K562 (cell line): ENCODE data around the gene ATP5MK. TPM values are rescaled to one million over a fixed set of nuclear protein-coding genes. Genes with fewer than 3 reads are reported as not detected.

Experiments
- DACH1 ChIP-seq: fragments of 450-650 bp; IDR thresholded peaks from 2 replicates; pipeline ENCODE4 v1.6.1; 2018; ENCODE audit not compliant: partially characterized antibody
- ETV6 ChIP-seq, 3 experiments: fragments of 150-350 bp in 1 of 3; sonication (generic) in 1 of 3; formaldehyde crosslinking in 1 of 3; IDR thresholded peaks; 2 replicates each; pipeline versions ENCODE4 v1.6.1 to v1.8.0; 2014 to 2022; ENCODE audit warnings: borderline replicate concordance in 2 of 3, low read depth in 2 of 3, antibody characterized with exemption in 1 of 3, low read length in 1 of 3, mild to moderate bottlenecking in 1 of 3, missing genetic modification reagents in 1 of 3
- FOXK1 ChIP-seq: sonication (generic); formaldehyde crosslinking; IDR thresholded peaks from 2 replicates; pipeline ENCODE4 v1.8.0; 2022; ENCODE audit warnings: missing genetic modification reagents, mild to moderate bottlenecking, borderline replicate concordance
- MEF2D ChIP-seq: conservative IDR thresholded peaks from 2 replicates; pipeline ENCODE4 v1.6.1; 2016; ENCODE audit warnings: low read depth, missing genetic modification characterization, missing compliant biosample characterization
- NCOR1 ChIP-seq: fragments of 450-650 bp; IDR thresholded peaks from 2 replicates; pipeline ENCODE4 v1.6.1; 2016; ENCODE audit warnings: mild to moderate bottlenecking, moderate library complexity
- PTTG1 ChIP-seq: fragments of 450-650 bp; IDR thresholded peaks from 2 replicates; pipeline ENCODE4 v1.6.1; 2016; ENCODE audit warnings: low read depth, mild to moderate bottlenecking, missing genetic modification characterization, missing compliant biosample characterization
- RBM25 ChIP-seq: fragments of 200-400 bp; formaldehyde crosslinking; IDR thresholded peaks from 2 replicates; pipeline ENCODE4 v1.6.1; 2018; ENCODE audit warnings: low read length, low read depth, moderate library complexity; ENCODE audit not compliant: severe bottlenecking
- SIRT6 ChIP-seq: IDR thresholded peaks from one replicate; pipeline ENCODE4 v1.6.1; 2012; ENCODE audit warnings: low read depth, mild to moderate bottlenecking, control low read depth, inconsistent platforms, low read length, moderate library complexity
- SRSF7 ChIP-seq: fragments of 200-400 bp; formaldehyde crosslinking; optimal IDR thresholded peaks from 2 replicates; pipeline ENCODE3; 2017; ENCODE audit warnings: mild to moderate bottlenecking, low read depth, low read length
- TCF7L2 ChIP-seq: fragments of 150-350 bp; IDR thresholded peaks from 2 replicates; pipeline ENCODE4 v1.6.1; 2016; ENCODE audit warnings: low read depth, mild to moderate bottlenecking, low read length, moderate library complexity
- ZNF124 ChIP-seq: sonication (generic); formaldehyde crosslinking; IDR thresholded peaks from 2 replicates; pipeline ENCODE4 v1.8.1; 2022; ENCODE audit warnings: missing genetic modification reagents
- ZNF717 ChIP-seq: fragments of 250-450 bp; sonication (Bioruptor Pico); IDR thresholded peaks from 2 replicates; pipeline ENCODE4 v1.5.0; 2021
- polyA plus RNA-seq, 8 experiments: library from polyadenylated mRNA; depleted of rRNA in 4 of 8; stranded (reverse) in 5 of 8; unstranded in 3 of 8; fragments of >200 nt; fragmentation: Nextera tagmentation in 2 of 8; fragmentation: Illumina TruSeq in 1 of 8; extraction: Ambion mirVana in 2 of 8; extraction: Trizol in 1 of 8; gene quantifications; 2 replicates each; pipeline versions ENCODE4 v1.2.1 to v1.2.3, GENCODE V29; 2011 to 2014; ENCODE audit warnings: inconsistent platforms in 1 of 8, missing spikeins in 1 of 8
- total RNA-seq, 7 experiments: library from RNA; depleted of rRNA in 6 of 7; stranded (reverse); fragments of >200 nt in 6 of 7; fragmentation: Illumina TruSeq in 2 of 7; extraction: Trizol in 2 of 7; gene quantifications; 2 replicates each; pipeline versions ENCODE4 v1.2.1 to v1.2.3, GENCODE V29; 2011 to 2021; ENCODE audit warnings: low replicate concordance in 1 of 7
- TF ChIP-seq, protein P1 (sequence below): fragments of 450-650 bp; IDR thresholded peaks from 2 replicates; pipeline ENCODE4 v1.6.1; 2018; ENCODE audit not compliant: partially characterized antibody
- TF ChIP-seq, protein P2 (sequence below): fragments of 450-650 bp; formaldehyde crosslinking; IDR thresholded peaks from 2 replicates; pipeline ENCODE4 v1.4.0; 2020; ENCODE audit warnings: mild to moderate bottlenecking, moderate library complexity
- TF ChIP-seq, protein P3 (sequence below): fragments of 200-400 bp; formaldehyde crosslinking; IDR thresholded peaks from 2 replicates; pipeline ENCODE4 v1.6.1; 2017; ENCODE audit warnings: mild to moderate bottlenecking, low read depth, low read length, moderate library complexity
- TF ChIP-seq, protein P4 (sequence below): fragments of 250-450 bp; sonication (Bioruptor Pico); IDR thresholded peaks from 2 replicates; pipeline ENCODE4 v1.4.0; 2020; ENCODE audit warnings: mild to moderate bottlenecking, moderate library complexity

The ATP5MK gene
- total and polyA plus RNA-seq, 9 of the 15 experiments (the other 6 are each of a cell fraction or from before 2014, with no cell fraction given): 182 to 1,810 (median 741) TPM

DNA sequence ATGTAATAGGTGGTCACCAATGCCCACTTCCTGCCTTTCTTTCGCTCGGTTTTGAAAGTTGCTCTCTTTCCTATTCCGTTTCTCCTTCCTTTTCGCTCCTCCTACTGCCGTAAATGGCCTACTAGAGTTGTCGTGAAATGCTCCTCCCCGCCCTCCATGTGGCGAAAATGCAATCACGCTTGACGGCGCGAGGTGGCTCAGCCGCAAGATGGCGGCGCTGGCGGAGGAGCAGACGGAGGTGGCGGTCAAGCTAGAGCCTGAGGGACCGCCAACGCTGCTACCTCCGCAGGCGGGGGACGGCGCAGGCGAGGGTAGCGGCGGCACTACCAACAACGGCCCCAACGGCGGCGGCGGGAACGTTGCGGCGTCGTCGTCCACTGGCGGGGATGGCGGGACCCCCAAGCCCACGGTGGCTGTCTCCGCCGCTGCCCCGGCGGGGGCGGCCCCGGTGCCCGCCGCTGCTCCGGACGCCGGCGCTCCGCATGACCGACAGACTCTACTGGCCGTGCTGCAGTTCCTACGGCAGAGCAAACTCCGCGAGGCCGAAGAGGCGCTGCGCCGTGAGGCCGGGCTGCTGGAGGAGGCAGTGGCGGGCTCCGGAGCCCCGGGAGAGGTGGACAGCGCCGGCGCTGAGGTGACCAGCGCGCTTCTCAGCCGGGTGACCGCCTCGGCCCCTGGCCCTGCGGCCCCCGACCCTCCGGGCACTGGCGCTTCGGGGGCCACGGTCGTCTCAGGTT is 28.3 kb downstream of the ATP5MK start, which contains the start of gene TAF5 (continued):
- TF ChIP-seq, protein P1, sequence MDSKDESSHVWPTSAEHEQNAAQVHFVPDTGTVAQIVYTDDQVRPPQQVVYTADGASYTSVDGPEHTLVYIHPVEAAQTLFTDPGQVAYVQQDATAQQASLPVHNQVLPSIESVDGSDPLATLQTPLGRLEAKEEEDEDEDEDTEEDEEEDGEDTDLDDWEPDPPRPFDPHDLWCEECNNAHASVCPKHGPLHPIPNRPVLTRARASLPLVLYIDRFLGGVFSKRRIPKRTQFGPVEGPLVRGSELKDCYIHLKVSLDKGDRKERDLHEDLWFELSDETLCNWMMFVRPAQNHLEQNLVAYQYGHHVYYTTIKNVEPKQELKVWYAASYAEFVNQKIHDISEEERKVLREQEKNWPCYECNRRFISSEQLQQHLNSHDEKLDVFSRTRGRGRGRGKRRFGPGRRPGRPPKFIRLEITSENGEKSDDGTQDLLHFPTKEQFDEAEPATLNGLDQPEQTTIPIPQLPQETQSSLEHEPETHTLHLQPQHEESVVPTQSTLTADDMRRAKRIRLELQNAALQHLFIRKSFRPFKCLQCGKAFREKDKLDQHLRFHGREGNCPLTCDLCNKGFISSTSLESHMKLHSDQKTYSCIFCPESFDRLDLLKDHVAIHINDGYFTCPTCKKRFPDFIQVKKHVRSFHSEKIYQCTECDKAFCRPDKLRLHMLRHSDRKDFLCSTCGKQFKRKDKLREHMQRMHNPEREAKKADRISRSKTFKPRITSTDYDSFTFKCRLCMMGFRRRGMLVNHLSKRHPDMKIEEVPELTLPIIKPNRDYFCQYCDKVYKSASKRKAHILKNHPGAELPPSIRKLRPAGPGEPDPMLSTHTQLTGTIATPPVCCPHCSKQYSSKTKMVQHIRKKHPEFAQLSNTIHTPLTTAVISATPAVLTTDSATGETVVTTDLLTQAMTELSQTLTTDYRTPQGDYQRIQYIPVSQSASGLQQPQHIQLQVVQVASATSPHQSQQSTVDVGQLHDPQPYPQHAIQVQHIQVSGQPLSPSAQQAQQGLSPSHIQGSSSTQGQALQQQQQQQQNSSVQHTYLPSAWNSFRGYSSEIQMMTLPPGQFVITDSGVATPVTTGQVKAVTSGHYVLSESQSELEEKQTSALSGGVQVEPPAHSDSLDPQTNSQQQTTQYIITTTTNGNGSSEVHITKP: peak; percentile 7
- TF ChIP-seq PTTG1 (tag) (no peak), ETV6 (IDR thresholded peaks at IDR 0.05; ENCODE audit: borderline replicate concordance in 1 of 2, low read depth in 2 of 2, low read length in 1 of 2) (no peak), ETV6 (CRISPR knock-in tag; IDR thresholded peaks at IDR 0.05; ENCODE audit: borderline replicate concordance) (no peak), ZNF124 (no peak), DACH1 (no peak), MEF2D (tag) (no peak), SRSF7 (no peak), RBM25 (no peak), NCOR1 (no peak; the same call in 1 of the 2 replicates), ZNF717 (CRISPR knock-in tag) (no peak), FOXK1 (CRISPR knock-in tag) (no peak), SIRT6 (no peak), TCF7L2 (peak; percentile 46)
- TF ChIP-seq, protein P2, sequence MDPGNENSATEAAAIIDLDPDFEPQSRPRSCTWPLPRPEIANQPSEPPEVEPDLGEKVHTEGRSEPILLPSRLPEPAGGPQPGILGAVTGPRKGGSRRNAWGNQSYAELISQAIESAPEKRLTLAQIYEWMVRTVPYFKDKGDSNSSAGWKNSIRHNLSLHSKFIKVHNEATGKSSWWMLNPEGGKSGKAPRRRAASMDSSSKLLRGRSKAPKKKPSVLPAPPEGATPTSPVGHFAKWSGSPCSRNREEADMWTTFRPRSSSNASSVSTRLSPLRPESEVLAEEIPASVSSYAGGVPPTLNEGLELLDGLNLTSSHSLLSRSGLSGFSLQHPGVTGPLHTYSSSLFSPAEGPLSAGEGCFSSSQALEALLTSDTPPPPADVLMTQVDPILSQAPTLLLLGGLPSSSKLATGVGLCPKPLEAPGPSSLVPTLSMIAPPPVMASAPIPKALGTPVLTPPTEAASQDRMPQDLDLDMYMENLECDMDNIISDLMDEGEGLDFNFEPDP: no peak
- TF ChIP-seq, protein P3, sequence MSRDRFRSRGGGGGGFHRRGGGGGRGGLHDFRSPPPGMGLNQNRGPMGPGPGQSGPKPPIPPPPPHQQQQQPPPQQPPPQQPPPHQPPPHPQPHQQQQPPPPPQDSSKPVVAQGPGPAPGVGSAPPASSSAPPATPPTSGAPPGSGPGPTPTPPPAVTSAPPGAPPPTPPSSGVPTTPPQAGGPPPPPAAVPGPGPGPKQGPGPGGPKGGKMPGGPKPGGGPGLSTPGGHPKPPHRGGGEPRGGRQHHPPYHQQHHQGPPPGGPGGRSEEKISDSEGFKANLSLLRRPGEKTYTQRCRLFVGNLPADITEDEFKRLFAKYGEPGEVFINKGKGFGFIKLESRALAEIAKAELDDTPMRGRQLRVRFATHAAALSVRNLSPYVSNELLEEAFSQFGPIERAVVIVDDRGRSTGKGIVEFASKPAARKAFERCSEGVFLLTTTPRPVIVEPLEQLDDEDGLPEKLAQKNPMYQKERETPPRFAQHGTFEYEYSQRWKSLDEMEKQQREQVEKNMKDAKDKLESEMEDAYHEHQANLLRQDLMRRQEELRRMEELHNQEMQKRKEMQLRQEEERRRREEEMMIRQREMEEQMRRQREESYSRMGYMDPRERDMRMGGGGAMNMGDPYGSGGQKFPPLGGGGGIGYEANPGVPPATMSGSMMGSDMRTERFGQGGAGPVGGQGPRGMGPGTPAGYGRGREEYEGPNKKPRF: no peak
- TF ChIP-seq, protein P4, sequence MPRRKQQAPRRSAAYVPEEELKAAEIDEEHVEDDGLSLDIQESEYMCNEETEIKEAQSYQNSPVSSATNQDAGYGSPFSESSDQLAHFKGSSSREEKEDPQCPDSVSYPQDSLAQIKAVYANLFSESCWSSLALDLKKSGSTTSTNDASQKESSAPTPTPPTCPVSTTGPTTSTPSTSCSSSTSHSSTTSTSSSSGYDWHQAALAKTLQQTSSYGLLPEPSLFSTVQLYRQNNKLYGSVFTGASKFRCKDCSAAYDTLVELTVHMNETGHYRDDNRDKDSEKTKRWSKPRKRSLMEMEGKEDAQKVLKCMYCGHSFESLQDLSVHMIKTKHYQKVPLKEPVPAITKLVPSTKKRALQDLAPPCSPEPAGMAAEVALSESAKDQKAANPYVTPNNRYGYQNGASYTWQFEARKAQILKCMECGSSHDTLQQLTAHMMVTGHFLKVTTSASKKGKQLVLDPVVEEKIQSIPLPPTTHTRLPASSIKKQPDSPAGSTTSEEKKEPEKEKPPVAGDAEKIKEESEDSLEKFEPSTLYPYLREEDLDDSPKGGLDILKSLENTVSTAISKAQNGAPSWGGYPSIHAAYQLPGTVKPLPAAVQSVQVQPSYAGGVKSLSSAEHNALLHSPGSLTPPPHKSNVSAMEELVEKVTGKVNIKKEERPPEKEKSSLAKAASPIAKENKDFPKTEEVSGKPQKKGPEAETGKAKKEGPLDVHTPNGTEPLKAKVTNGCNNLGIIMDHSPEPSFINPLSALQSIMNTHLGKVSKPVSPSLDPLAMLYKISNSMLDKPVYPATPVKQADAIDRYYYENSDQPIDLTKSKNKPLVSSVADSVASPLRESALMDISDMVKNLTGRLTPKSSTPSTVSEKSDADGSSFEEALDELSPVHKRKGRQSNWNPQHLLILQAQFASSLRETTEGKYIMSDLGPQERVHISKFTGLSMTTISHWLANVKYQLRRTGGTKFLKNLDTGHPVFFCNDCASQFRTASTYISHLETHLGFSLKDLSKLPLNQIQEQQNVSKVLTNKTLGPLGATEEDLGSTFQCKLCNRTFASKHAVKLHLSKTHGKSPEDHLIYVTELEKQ: no peak
